ENCODE data around the gene GCC2.
"Not testable (repeated sequence)": the region's sequence is repeated elsewhere in the genome, so short reads cannot be mapped to it uniquely, and the experiment has no call there.

The GCC2 gene

GRCh38 chr2:108524688-108525087, 75.7 kb downstream of the GCC2 start:
- DNase-seq (ENCODE audit: low spot score) = not testable (repeated sequence)

GRCh38 chr2:108525258-108525657, 76.3 kb downstream of the GCC2 start:
- not testable (repeated sequence) for DNase-seq (ENCODE audit: low spot score)

DNA sequence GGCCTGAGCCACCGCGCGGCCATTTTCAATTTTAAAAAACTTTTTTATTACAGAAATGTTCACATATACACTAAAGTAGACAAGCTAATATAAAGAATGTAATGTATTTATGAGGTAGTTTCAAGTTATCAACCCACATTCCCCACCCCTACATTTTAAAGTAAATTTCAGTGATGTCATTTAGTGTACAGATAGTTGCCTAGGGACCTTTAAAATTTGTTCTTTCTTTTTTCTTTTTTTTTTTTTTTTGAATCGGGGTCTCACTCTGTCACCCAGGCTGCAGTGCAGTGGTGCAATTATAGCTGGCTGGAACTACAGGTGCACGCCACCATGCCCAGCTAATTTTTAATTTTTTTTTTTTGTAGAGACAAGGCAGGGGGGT, 82.7 kb downstream of the GCC2 start:
- no peak for DNase-seq (ENCODE audit: low spot score)

DNA sequence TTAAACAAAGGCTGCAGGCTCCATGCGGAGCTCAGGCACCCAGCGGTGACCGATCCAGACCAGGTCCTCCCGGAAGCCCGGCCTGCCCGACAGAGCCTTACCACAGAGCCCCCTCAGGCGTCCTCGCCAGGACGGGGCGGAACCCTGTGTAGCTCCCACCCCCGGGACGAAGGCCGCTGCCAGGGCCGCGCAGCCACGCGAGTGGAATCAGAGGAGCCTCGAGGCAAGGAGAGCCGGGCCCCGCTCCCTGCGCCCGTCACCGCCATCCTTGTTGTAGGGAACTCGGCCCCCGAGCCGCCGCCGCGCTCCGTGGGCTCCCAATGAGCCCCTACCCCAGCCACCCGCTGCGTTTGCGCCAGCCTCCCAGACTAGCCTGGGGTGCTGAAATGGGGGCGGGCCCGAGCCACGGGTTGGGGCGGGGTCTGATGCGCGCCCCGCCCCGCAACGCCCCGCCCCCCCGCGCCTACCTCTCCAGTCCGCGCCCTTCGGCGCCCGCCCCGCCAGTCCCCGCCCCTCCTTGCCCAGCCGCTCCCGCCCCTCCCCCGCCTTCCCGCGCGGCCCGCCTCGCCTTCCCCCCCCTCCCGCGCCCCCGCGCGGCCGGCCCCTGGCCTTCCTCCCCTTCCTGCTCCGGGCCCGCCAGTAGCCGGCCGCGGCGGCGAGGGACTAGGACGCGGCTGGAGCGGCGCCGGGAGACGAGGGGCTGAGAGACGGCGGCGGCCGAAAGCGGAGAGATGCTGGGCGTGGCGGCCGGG, 85.0 kb downstream of the GCC2 start, which contains the start of gene LIMS1:
TSS of gene LIMS1 (plus strand) at position 639 of the 752 bp plus-strand sequence. CDS start at position 732, 93 bp downstream.
- DNase-seq (ENCODE audit: low spot score) = peak; percentile 94

DNA sequence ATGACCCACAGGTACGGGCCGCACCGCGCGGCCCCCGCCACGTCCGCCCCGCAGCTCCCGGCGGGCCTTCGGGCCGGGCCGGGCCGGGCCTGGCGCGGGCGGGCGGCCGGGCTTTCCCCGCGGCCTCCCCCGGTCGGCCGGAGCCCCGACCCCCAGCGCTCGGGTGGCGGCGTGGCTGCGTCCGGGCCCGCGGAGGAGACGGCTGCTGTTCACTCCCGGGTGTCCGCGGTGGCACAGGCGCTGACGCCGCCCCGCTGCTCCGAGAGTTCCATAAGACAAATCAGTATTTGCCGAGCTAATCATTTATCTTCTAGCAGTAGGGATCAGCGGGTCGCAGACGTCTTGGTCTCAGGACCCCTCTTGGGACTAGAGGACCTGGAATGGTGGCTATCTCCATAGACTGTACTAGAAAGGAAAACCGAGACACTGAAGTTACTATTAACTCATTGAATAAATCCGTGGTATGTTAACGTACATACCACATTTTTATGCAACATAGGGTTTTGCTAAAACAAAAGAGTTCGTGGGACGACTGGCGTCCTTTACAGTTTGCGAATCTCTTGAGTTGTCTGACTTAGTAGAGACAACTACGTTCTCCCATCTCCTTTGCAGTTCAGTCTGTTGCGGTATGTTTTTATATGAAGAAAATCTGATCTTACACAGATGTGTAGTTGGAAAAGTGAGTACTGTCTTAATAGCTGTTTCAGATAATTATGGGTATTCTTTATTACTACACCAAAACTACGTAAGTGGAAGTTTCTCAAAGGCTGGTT, 85.8 kb downstream of the GCC2 start:
- no peak for DNase-seq (ENCODE audit: low spot score)

DNA sequence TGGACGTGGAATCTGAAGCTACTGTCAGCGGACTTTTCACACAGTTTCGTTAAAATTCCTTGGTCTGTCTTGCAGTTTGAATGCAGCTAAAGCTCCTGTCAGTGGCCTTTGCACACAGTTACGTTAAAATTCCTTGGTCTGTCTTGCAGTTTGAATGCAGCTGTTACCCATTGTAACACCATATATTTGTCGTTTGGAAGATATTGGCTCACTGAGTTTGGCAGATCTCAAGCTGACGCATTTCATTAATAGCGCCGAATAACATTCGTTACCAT, 86.3 kb downstream of the GCC2 start:
- no peak for DNase-seq (ENCODE audit: low spot score)

DNA sequence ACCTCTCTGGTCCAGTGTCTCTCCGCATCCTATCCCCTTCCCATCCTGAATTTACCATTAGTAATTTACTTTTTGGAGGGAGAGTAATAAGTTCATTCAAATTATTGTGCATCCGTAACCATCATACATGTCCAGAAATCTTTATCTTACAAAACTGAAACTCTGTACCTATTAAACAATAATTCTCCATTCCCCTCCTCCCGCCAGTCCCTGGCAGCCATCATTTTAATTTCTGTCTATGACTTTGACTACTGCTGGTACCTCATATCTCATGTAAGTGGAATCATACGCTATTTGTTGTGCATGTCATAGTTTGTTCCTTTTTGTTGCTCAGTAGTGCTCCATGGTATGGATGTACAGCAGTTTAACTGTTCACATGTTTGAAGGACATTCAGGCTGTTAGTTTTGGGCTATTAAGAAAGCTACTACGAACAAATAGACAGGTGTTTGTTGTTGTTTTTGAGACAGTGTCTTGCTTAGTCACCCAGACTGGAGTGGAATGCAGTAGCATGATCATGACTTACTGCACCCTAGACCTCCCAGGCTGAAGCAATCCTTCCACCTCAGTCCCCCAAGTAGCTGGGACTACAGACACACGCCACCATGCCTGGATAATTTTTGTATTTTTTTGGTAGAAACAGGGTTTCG, 87.3 kb downstream of the GCC2 start:
- no peak for DNase-seq (ENCODE audit: low spot score)

- no peak for DNase-seq (ENCODE audit: low spot score)
These were observed 87.9 kb downstream of the GCC2 start for GRCh38 chr2:108536911-108537310.

DNA sequence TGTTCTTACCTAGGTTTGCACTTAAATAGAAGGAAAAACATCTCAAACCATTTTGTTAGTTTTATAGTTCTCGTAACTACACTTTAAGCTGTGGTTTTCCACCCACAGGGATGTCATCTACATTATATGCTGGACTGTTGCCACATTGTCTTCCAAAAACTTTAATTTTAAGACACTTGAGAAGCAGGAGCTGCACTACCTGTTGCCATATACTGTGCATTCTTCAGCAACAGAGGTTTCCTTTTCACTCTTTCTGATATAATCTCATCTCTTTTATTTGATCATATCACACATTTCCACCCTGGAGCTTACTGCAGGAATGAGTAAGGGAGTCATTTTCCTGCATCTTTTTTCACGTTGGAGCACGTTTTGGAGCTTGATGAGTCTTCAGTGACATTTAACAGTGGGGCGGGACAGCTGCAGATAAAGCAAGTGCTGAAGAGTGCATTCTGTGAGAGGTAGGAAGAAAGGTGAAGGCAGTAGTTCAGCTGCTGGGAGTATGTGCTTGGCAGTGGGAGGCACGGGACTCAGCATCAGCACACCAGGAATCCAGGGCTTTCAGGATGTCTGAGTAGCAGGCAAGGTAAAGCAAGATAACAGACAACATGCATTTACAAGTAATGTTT, 89.1 kb downstream of the GCC2 start:
- DNase-seq (ENCODE audit: low spot score) = no peak

DNA sequence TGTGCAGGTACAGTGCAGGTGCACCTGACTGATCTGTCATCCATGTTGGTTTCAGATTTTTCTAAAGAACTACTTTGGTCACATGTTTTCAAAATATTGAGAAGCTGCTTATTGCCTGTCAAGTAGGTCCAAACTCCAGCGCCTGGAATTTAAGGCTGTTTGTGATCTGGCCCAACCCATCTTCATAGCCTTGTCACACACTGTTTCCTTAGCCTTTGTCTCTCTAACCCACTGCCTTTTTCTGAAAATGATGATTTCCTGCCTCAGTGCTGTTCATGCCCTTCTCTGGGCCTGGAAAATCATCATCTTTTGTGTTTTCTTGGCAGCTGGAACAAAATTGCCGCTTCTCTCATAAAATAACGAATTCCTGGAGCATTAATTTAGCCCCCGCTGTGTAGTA, 92.4 kb downstream of the GCC2 start:
- no peak for DNase-seq (ENCODE audit: low spot score)

DNA sequence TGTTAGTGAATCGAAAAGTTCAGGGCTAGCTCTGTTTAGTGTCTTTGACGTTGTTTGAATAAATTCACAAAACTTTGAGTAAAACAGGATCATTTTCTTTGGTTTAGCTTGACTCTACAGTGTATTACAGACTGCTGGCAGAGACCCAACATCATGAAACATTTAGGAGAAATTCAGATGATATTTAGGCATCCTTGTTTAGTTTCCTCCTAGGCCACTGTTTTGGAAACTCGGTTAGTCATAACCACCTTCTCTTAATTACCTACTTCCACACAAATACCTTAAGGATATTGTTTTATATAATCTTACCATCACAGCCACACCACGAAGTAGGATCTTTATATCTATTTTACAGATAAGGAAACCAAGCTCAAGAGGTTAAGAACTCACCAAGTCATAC, 93.1 kb downstream of the GCC2 start:
- no peak for DNase-seq (ENCODE audit: low spot score)

DNA sequence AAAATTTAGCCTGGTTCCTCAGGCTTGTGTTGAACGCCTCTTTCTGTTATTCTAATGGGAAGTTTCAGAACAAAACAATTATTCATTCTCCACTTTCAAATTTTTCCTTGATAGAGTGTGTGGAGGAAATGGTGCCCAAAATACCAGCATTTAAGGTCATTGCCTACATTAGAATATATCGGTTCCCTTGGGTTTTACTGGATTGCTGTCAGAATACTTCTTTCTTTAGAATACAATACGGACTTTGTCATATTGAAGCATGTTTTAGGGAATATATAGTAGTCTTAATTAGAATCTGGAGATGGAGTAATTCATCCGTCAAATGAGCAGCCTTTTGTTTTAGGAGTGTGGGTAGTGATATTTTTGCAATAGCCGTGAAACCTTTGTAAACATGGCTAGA, 98.6 kb downstream of the GCC2 start:
- DNase-seq (ENCODE audit: low spot score) = no peak

GRCh38 chr2:108548208-108549003, 99.4 kb downstream of the GCC2 start:
- no peak for DNase-seq (ENCODE audit: low spot score)

DNA sequence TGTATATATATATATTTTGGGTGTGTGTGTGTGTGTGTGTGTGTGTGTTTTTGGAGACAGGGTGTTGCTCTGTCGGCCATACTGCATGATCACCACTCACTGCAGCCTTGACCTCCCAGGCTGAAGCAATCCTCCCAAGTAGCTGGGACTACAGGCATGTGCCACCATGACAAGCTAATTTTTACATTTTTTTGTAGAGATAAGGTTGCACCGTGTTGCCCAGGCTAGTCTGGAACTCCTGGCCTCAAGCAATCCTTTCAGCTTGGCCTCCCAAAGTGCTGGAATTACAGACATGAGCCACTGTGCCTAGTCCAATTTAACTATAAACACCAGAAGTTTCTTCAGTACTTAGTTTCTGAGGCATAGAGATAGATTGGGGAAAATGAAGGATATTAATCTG, 103.6 kb downstream of the GCC2 start:
- DNase-seq (ENCODE audit: low spot score) = no peak

- DNase-seq (ENCODE audit: low spot score) = no peak
These were observed 104.4 kb downstream of the GCC2 start for GRCh38 chr2:108553209-108553919.

DNA sequence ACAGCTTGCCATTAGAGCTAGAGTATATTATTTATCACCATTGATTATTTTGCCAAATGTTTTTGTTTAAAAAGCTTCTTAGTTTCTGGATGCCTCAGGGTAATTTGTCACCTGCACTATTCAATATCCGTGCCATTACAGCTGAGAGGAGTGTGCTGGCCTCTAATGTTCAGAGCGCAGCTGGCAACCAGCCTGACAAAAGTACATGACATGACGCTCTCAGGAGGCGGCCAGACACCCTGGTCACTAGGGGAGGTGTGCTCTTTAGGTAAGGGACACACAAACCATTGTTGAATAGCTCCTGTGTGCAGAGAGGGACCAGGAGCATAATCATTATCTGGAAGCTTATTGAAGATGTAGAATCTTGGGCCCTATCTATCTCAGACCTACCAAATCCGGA, 105.5 kb downstream of the GCC2 start:
- no peak for DNase-seq (ENCODE audit: low spot score)

GRCh38 chr2:108555572-108555971, 106.6 kb downstream of the GCC2 start:
- no peak for DNase-seq (ENCODE audit: low spot score)

DNA sequence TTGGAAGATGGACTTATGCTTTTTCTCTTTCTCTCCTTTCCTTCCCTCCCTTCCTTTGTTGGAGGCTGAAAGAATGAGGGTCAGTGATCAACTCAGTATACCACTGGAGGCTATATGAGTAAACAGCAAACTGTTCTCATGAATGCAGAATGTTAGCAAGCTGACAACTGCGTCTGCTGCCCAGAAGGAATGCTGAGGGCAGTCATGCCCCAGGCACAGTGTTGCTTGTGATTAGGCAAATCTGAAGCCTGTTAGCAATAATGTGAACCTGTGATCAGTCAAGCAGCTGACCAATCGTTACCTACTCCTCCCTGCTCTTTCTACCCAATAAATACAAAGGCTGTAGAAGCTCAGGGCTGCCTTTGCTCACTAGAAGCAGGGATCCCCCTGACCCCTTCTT, 107.6 kb downstream of the GCC2 start:
- DNase-seq (ENCODE audit: low spot score) = not testable (repeated sequence)
